HepG2 (cell line): ENCODE measurements around the gene ZNF24. TPM values are rescaled to one million over a fixed set of nuclear protein-coding genes. Genes with fewer than 3 reads are reported as not detected.
A peak's percentile ranks its signal among the peaks of the same experiment; 100 is the strongest.

Experiments used
- ASH2L ChIP-seq: fragments of 300-600, 200-600 bp; sonication (generic); IDR thresholded peaks from 2 replicates; pipeline ENCODE4 v1.7.0; 2017; ENCODE audit warnings: low read depth, mild to moderate bottlenecking, moderate library complexity, mixed read lengths, low read length; ENCODE audit not compliant: insufficient read length
- CENPBD1 ChIP-seq: sonication (generic); formaldehyde crosslinking; IDR thresholded peaks from 2 replicates; pipeline ENCODE4 v1.8.0; 2022; ENCODE audit warnings: missing genetic modification reagents, low read depth, mild to moderate bottlenecking, borderline replicate concordance
- MAFF ChIP-seq: IDR thresholded peaks from 2 replicates; pipeline ENCODE4 v1.6.1; 2011; ENCODE audit warnings: low read depth, low read length, improper control_type of control experiment
- NBN ChIP-seq: fragments of 450-650 bp; conservative IDR thresholded peaks from 2 replicates; pipeline ENCODE4 v1.6.1; 2017
- PAWR ChIP-seq: sonication (generic); formaldehyde crosslinking; IDR thresholded peaks from 2 replicates; pipeline ENCODE4 v1.4.0; 2020; ENCODE audit warnings: missing genetic modification reagents, mild to moderate bottlenecking, borderline replicate concordance
- SMARCC2 ChIP-seq: fragments of 450-650 bp; IDR thresholded peaks from 2 replicates; pipeline ENCODE4 v1.6.1; 2017; ENCODE audit warnings: antibody characterized with exemption, mild to moderate bottlenecking
- THYN1 ChIP-seq: sonication (generic); formaldehyde crosslinking; IDR thresholded peaks from 2 replicates; pipeline ENCODE4 v1.8.1; 2023; ENCODE audit warnings: low read depth, mild to moderate bottlenecking, moderate library complexity, missing genetic modification reagents, borderline replicate concordance
- ZBTB46 ChIP-seq: sonication (generic); formaldehyde crosslinking; IDR thresholded peaks from 2 replicates; pipeline ENCODE4 v1.4.0; 2020; ENCODE audit warnings: mild to moderate bottlenecking, missing genetic modification reagents, borderline replicate concordance
- ZMAT5 ChIP-seq: sonication (generic); formaldehyde crosslinking; IDR thresholded peaks from 2 replicates; pipeline ENCODE4 v1.5.0; 2020; ENCODE audit warnings: mild to moderate bottlenecking, low read depth, missing genetic modification reagents, borderline replicate concordance
- ZMYM3 ChIP-seq: sonication (generic); formaldehyde crosslinking; IDR thresholded peaks from 2 replicates; pipeline ENCODE4 v1.5.1; 2020; ENCODE audit warnings: mild to moderate bottlenecking, missing genetic modification reagents
- ZNF282 ChIP-seq: fragments of 450-650 bp; IDR thresholded peaks from 2 replicates; pipeline ENCODE4 v1.6.1; 2018; ENCODE audit not compliant: partially characterized antibody
- ZNF513 ChIP-seq: sonication (generic); formaldehyde crosslinking; conservative IDR thresholded peaks from 2 replicates; pipeline ENCODE4 v1.5.0; 2020; ENCODE audit warnings: missing genetic modification reagents
- ZNF614 ChIP-seq: IDR thresholded peaks from 2 replicates; pipeline ENCODE4 v1.6.1; 2018; ENCODE audit warnings: missing biosample characterization, missing genetic modification reagents, inconsistent platforms, borderline replicate concordance
- ZNF790 ChIP-seq: sonication (generic); formaldehyde crosslinking; IDR thresholded peaks from 2 replicates; pipeline ENCODE4 v1.8.0; 2022; ENCODE audit warnings: missing genetic modification reagents, mild to moderate bottlenecking, borderline replicate concordance
- polyA plus RNA-seq, 8 experiments: library from polyadenylated mRNA; depleted of rRNA in 3 of 8; stranded (reverse) in 7 of 8; unstranded in 1 of 8; fragments of >200 nt; fragmentation: Illumina TruSeq in 4 of 8; extraction: Trizol in 4 of 8; gene quantifications; 2 replicates each; pipeline versions ENCODE4 v1.2.1 to v1.2.3, GENCODE V29; 2011 to 2016; ENCODE audit warnings: low read depth in 4 of 8, missing spikeins in 1 of 8, mixed read lengths in 1 of 8; ENCODE audit not compliant: insufficient read depth in 1 of 8
- total RNA-seq, 5 experiments: library from RNA; depleted of rRNA; stranded (reverse); fragments of >200 nt; fragmentation: Illumina TruSeq; extraction: Trizol; gene quantifications; 2 replicates each; pipeline ENCODE4 v1.2.3, GENCODE V29; 2016; ENCODE audit warnings: low read depth in 1 of 5
- TF ChIP-seq, protein P1 (sequence below): sonication (generic); formaldehyde crosslinking; IDR thresholded peaks from 2 replicates; pipeline ENCODE4 v1.4.0; 2020; ENCODE audit warnings: missing genetic modification reagents, borderline replicate concordance
- TF ChIP-seq, protein P2 (sequence below): IDR thresholded peaks from 2 replicates; pipeline ENCODE4 v1.6.1; 2012; ENCODE audit warnings: low read depth, low read length, improper control_type of control experiment
- TF ChIP-seq, protein P3 (sequence below): sonication (generic); formaldehyde crosslinking; conservative IDR thresholded peaks from 2 replicates; pipeline ENCODE4 v1.8.0; 2022; ENCODE audit warnings: low read depth, missing genetic modification reagents

Gene ZNF24
- total and polyA plus RNA-seq, 2 of the 13 experiments (the other 11 are each of a cell fraction or from before 2014, with no cell fraction given) = 19.5 to 41.1 TPM

- TF ChIP-seq ZBTB46 (CRISPR knock-in tag) (no peak), PAWR (CRISPR knock-in tag) (0 out of 2 replicates have a peak, but pooled peaks have one; percentile 78), ASH2L (peak; percentile 95), ZNF282 (no peak), ZMYM3 (CRISPR knock-in tag) (no peak; the same call in 1 of the 2 replicates), CENPBD1 (no peak), SMARCC2 (no peak), ZNF790 (CRISPR knock-in tag) (no peak), MAFF (no peak), ZNF614 (peak; percentile 33; the same call in 1 of the 2 replicates), THYN1 (no peak), NBN (no peak), ZNF513 (CRISPR knock-in tag) (0 out of 2 replicates have a peak, but pooled peaks have one; percentile 45), ZMAT5 (no peak)
- TF ChIP-seq, protein P1, sequence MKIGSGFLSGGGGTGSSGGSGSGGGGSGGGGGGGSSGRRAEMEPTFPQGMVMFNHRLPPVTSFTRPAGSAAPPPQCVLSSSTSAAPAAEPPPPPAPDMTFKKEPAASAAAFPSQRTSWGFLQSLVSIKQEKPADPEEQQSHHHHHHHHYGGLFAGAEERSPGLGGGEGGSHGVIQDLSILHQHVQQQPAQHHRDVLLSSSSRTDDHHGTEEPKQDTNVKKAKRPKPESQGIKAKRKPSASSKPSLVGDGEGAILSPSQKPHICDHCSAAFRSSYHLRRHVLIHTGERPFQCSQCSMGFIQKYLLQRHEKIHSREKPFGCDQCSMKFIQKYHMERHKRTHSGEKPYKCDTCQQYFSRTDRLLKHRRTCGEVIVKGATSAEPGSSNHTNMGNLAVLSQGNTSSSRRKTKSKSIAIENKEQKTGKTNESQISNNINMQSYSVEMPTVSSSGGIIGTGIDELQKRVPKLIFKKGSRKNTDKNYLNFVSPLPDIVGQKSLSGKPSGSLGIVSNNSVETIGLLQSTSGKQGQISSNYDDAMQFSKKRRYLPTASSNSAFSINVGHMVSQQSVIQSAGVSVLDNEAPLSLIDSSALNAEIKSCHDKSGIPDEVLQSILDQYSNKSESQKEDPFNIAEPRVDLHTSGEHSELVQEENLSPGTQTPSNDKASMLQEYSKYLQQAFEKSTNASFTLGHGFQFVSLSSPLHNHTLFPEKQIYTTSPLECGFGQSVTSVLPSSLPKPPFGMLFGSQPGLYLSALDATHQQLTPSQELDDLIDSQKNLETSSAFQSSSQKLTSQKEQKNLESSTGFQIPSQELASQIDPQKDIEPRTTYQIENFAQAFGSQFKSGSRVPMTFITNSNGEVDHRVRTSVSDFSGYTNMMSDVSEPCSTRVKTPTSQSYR (CRISPR knock-in tag) = peak; percentile 97
- TF ChIP-seq, protein P2, sequence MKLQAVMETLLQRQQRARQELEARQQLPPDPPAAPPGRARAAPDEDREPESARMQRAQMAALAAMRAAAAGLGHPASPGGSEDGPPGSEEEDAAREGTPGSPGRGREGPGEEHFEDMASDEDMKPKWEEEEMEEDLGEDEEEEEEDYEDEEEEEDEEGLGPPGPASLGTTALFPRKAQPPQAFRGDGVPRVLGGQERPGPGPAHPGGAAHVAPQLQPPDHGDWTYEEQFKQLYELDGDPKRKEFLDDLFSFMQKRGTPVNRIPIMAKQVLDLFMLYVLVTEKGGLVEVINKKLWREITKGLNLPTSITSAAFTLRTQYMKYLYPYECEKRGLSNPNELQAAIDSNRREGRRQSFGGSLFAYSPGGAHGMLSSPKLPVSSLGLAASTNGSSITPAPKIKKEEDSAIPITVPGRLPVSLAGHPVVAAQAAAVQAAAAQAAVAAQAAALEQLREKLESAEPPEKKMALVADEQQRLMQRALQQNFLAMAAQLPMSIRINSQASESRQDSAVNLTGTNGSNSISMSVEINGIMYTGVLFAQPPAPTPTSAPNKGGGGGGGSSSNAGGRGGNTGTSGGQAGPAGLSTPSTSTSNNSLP = no peak
- TF ChIP-seq, protein P3, sequence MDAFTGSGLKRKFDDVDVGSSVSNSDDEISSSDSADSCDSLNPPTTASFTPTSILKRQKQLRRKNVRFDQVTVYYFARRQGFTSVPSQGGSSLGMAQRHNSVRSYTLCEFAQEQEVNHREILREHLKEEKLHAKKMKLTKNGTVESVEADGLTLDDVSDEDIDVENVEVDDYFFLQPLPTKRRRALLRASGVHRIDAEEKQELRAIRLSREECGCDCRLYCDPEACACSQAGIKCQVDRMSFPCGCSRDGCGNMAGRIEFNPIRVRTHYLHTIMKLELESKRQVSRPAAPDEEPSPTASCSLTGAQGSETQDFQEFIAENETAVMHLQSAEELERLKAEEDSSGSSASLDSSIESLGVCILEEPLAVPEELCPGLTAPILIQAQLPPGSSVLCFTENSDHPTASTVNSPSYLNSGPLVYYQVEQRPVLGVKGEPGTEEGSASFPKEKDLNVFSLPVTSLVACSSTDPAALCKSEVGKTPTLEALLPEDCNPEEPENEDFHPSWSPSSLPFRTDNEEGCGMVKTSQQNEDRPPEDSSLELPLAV (CRISPR knock-in tag) = no peak
These were observed at the start of gene ZNF24 (continued) for GRCh38 chr18:35343936-35344735.
